Measurements from ENCODE around the gene PPP1R3G.

The PPP1R3G gene

GRCh38 chr6:5084781-5085647 is at the start of gene PPP1R3G:
TSS of gene PPP1R3G (plus strand) at chr6:5085341. CDS start at chr6:5085486, 145 bp downstream.
- TF ChIP-seq USF1 (IDR thresholded peaks at IDR 0.05) (no peak), TEAD4 (IDR thresholded peaks at IDR 0.05) (no peak), YY1 (IDR thresholded peaks at IDR 0.05; ENCODE audit: low read depth) (no peak), TCF12 (IDR thresholded peaks at IDR 0.05; ENCODE audit: low read depth) (no peak), NFIC (IDR thresholded peaks at IDR 0.05) (peak; percentile 13; the same call in 1 of the 2 replicates), ZBTB7A (IDR thresholded peaks at IDR 0.05; ENCODE audit: low read depth) (peak; percentile 16; the same call in 1 of the 2 replicates), MAX (IDR thresholded peaks at IDR 0.05) (peak; percentile 44; the same call in 1 of the 2 replicates), CEBPB (IDR thresholded peaks at IDR 0.05) (no peak), FOXM1 (IDR thresholded peaks at IDR 0.05; ENCODE audit: borderline replicate concordance, low read depth) (no peak), RAD21 (IDR thresholded peaks at IDR 0.05; ENCODE audit: low read depth) (no peak), EP300 (IDR thresholded peaks at IDR 0.05; ENCODE audit: borderline replicate concordance) (no peak), CREB1 (IDR thresholded peaks at IDR 0.05; ENCODE audit: low read depth) (no peak), TAF1 (IDR thresholded peaks at IDR 0.05; ENCODE audit: low read depth) (no peak)

- no peak for TF ChIP-seq TEAD4 (IDR thresholded peaks at IDR 0.05)
- no peak for TF ChIP-seq YY1 (IDR thresholded peaks at IDR 0.05; ENCODE audit: low read depth)
- no peak for TF ChIP-seq REST (IDR thresholded peaks at IDR 0.05; ENCODE audit: low read depth)
- TF ChIP-seq MAX (IDR thresholded peaks at IDR 0.05), result no peak
- no peak for TF ChIP-seq EP300 (IDR thresholded peaks at IDR 0.05; ENCODE audit: borderline replicate concordance)
- TF ChIP-seq ZBTB7A (IDR thresholded peaks at IDR 0.05; ENCODE audit: low read depth), result no peak
- TF ChIP-seq RAD21 (IDR thresholded peaks at IDR 0.05; ENCODE audit: low read depth), result no peak
- no peak for TF ChIP-seq FOXM1 (IDR thresholded peaks at IDR 0.05; ENCODE audit: borderline replicate concordance, low read depth)
- TF ChIP-seq TAF1 (IDR thresholded peaks at IDR 0.05; ENCODE audit: low read depth), result no peak
- no peak for TF ChIP-seq TCF12 (IDR thresholded peaks at IDR 0.05; ENCODE audit: low read depth)
Measured at GRCh38 chr6:5036269-5036668, 48.9 kb upstream of the PPP1R3G start.

- no peak for TF ChIP-seq RAD21 (IDR thresholded peaks at IDR 0.05; ENCODE audit: low read depth)
- no peak for TF ChIP-seq TCF12 (IDR thresholded peaks at IDR 0.05; ENCODE audit: low read depth)
Measured at GRCh38 chr6:5041955-5042354, 43.2 kb upstream of the PPP1R3G start.

GRCh38 chr6:5042436-5042835 is 42.7 kb upstream of the PPP1R3G start:
- TF ChIP-seq EGR1 (IDR thresholded peaks at IDR 0.05) (no peak), YY1 (IDR thresholded peaks at IDR 0.05; ENCODE audit: low read depth) (no peak), TEAD4 (IDR thresholded peaks at IDR 0.05) (no peak)

- TF ChIP-seq TCF12 (IDR thresholded peaks at IDR 0.05; ENCODE audit: low read depth) (no peak), EGR1 (IDR thresholded peaks at IDR 0.05) (no peak), TAF1 (IDR thresholded peaks at IDR 0.05; ENCODE audit: low read depth) (no peak), TEAD4 (IDR thresholded peaks at IDR 0.05) (no peak), FOXM1 (IDR thresholded peaks at IDR 0.05; ENCODE audit: borderline replicate concordance, low read depth) (no peak), USF1 (IDR thresholded peaks at IDR 0.05) (no peak), EP300 (IDR thresholded peaks at IDR 0.05; ENCODE audit: borderline replicate concordance) (no peak), RAD21 (IDR thresholded peaks at IDR 0.05; ENCODE audit: low read depth) (no peak), CEBPB (IDR thresholded peaks at IDR 0.05) (no peak), REST (IDR thresholded peaks at IDR 0.05; ENCODE audit: low read depth) (no peak), ZBTB7A (IDR thresholded peaks at IDR 0.05; ENCODE audit: low read depth) (no peak), MAX (IDR thresholded peaks at IDR 0.05) (no peak), YY1 (IDR thresholded peaks at IDR 0.05; ENCODE audit: low read depth) (no peak), CREB1 (IDR thresholded peaks at IDR 0.05; ENCODE audit: low read depth) (no peak), NFIC (IDR thresholded peaks at IDR 0.05) (no peak)
Measured at GRCh38 chr6:5044866-5045265, 40.3 kb upstream of the PPP1R3G start.
